GM19025 (cell line): ENCODE data around the gene TMEFF2.
A peak's percentile ranks its signal among the peaks of the same experiment; 100 is the strongest.

Source experiments
- ATAC-seq: cut with Tn5 transposase; IDR thresholded peaks from one replicate; pipeline ENCODE4 v1.9.1; 2021; ENCODE audit warnings: mild to moderate bottlenecking, low read depth, moderate library complexity; ENCODE audit not compliant: unreplicated experiment

The TMEFF2 gene

DNA sequence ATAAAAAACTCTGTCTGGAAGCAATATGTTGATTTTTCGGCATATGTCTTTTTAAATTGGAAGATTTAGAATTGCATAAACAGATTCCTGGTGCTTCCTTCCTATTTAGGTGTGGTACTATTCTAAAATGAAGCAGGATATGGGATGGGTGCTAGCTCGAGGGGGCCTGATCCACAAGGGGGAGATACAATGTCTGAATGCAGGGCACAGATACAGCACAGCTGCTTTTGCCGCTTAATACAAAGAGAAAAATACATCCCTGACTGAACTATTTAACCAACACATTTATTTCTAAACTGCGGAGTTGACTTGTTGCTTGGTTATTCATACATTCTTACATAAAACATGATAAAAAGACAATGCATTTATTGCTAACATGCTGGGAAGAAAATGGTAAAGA, 169.1 kb downstream of the TMEFF2 start:
- ATAC-seq = no peak

DNA sequence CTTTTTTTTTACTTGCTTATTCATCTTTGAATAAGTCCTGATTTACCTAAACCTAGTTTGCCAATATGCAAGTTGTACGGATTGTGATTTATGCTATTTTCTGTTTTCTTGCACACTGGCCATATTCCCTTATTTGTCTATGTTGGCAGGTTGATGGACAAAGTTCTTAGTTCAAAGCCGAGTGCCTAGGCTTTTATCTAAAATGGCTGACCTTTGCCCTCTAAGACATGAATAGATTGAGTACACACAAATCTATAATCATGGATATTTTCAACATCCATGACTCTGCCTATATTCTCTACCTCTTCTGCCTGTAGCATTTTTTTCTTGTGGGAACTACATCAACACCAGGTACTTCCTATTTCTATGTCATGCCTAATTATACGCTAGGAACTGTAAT, 171.7 kb downstream of the TMEFF2 start:
- no peak for ATAC-seq

DNA sequence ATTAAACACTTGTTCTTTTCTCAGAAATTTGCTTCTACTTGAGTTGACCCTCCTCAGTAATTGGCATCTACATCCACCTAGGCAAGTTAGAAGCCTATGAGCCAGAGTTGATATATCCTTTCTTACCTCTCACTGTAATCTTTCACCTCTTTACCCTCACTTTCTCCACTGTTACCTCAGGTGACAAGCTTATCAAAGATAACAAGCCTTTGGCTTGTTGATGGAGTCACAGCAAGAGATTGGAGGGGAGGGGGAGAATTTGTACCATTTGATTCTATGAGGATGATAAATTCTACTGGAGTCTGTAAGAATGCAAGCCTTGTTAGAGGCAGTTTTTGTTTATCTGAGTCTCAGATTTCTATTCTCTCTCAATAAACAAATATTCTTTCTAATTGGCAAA, 176.9 kb downstream of the TMEFF2 start:
- no peak for ATAC-seq

DNA sequence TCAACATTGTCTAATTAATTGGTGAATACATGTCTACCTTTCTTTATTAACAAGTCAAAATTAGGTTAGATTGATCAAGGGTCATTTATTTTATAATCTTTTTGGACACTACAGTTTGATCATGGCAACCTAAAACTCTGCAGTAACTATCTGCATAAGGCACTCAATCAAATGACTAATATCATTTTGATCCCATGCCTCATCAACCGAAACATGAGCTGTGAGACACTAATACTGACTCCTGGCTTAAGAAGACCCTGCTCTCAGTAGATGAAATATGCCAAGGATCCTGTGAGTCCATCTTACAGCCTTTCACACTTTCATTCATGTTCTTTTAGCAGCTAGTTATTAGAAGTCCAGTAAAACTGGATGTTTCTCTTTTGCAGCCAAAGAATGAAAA, 178.5 kb downstream of the TMEFF2 start:
- ATAC-seq = no peak

DNA sequence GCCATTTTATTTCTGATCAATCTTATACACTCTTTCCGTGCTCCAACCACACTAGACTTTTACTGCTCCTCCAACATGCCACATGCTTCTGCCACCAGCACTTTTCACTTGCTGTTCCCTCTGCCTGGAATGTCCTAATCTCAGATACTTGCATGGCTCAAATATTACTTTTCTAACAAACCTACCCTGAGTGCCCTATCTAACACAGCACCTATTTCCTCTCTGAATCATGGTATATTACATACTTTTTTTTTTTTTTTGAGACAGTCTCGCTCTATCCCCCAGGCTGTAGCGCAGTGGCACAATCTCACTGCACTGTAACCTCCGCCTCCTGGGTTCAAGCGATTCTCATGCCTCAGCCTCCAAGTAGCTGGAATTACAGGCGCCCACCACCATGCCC, 181.5 kb downstream of the TMEFF2 start:
- no peak for ATAC-seq

DNA sequence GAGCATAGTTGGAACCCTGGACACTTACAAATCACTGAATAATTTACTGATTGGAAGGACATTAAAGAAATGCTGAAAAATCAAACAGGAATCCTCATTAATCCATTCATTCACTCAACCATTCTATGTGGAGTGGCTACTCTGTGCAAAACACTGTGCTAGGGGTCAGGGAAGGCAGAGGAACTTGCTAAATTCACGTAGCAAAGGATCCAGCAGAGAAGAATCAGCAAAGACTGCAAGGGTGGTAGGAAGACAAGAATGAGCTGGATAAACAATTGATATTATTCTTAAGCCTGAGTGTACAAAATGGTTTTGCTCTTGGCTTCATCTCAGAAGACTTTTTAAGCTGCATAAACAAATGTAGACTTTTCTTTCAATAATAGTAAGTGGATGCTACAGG, 183.5 kb downstream of the TMEFF2 start:
- no peak for ATAC-seq

DNA sequence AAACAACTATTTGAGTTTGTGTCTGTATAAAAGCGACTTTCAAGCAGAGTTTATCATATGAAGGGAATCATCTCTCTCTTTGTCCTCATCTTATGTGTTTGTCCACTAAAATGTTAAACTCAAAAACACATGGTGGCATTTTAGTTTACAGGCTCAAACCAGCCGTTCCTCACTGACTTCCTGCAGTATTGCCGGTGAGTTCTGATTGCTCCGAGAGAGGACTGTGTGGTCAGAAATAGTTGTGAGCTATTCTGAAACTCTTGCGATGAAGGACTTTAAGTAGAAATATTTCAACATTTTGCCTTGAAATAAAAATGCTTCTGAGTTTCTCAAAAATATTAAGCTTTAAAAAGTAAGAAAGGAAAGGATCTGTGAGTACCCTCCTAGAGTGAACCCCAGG, 184.7 kb downstream of the TMEFF2 start:
- no peak for ATAC-seq

DNA sequence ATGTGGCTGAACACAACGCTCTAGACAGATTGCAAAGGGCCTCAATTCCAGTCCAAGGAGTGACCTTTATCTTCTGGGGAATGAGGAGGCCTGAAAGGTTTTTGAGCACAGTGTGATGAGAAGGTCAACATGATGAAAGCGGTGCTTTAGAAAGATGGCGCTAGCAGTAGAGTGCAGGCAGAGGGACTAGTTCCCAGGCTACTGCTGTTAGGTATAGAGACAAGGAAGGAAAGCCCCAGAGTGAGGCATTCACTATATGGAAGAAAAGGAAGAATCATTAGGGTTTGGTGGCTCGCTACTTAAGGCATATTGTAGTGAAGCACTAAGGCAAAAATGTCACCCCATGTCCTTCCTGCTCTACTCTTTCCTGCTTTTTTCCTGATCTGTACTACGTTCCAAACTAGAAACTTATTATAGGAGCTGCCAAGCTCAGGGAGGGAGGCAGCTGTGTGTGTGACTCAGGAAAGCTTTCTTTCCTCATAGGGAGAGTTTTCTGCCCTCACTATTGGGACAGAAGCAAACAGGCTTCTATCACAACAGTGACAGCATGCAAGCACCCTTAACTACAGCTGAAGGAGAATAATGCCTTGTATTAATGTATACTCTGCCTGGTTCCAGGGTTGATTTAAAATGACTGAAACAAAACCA, 187.0 kb downstream of the TMEFF2 start:
- no peak for ATAC-seq

DNA sequence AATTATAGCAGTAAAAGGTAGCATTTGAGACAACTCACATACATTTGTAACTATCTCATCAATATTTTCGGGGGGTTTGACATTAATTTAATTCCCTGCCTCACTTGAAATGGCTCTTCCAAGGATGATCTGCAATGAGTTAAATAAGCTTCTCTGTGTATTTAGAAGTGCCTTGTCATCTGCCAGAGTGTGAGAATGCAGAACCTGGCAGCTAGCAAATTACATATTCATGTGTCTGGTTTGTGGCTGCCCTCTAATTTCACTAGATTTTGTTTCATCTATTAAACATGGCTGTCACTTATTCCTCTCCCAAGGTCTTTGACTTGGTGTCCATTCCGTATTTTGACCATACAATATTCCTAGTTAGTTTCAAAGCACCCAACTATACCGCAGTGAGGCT, 189.5 kb downstream of the TMEFF2 start:
- ATAC-seq = no peak

DNA sequence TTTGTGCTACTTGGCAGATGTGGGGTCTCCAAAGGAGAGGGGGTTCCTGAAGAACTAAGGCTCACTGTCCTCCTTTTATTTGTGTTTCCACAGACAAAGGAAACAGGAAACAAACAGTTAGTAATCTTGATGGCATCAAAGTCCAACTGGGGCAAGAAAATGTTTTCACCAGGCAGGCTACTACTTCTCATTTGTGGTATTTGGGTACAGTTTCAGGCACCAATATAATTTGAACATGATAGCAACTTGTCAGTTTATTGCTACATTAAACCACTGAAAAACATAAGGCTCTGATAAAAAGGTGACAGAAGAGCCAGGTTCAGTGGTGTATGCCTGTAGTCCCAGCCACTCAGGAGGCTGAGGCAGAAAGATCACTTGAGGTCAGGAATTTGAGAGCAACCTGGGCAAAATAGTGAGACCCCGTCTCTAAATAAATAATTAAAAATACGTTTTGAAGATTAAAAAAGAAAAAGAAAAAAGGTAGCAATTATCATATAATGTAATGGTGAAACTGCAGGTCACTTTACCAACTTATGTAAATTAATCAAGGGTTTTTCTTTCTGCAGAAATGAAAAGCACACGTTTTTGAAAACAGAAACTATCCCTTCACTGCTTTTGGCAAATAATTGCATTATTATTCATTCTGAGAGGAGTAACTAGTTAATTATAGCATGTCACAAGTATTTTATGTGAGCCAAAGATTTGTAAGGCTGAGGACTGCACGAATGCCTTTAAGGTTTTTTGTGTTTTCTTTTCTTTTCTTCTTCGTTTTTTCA, 190.4 kb downstream of the TMEFF2 start:
- ATAC-seq = peak; percentile 57

DNA sequence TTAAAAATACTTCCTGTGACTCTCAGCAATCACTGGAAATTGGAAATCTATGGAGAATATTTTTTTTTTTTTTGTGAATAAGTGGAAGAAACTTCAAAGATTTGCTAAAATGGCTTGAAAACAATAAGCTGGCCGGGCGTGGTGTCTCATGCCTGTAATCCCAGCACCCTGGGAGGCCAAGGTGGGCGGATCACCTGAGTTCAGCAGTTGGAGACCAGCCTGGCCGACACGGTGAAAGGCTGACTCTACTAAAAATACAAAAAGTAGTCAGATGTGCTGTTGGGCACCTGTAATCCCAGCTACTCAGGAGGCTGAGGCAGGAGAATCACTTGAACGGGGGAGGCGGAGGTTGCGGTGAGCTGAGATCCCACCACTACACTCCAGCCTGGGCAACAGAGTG, 192.3 kb downstream of the TMEFF2 start:
- no peak for ATAC-seq

DNA sequence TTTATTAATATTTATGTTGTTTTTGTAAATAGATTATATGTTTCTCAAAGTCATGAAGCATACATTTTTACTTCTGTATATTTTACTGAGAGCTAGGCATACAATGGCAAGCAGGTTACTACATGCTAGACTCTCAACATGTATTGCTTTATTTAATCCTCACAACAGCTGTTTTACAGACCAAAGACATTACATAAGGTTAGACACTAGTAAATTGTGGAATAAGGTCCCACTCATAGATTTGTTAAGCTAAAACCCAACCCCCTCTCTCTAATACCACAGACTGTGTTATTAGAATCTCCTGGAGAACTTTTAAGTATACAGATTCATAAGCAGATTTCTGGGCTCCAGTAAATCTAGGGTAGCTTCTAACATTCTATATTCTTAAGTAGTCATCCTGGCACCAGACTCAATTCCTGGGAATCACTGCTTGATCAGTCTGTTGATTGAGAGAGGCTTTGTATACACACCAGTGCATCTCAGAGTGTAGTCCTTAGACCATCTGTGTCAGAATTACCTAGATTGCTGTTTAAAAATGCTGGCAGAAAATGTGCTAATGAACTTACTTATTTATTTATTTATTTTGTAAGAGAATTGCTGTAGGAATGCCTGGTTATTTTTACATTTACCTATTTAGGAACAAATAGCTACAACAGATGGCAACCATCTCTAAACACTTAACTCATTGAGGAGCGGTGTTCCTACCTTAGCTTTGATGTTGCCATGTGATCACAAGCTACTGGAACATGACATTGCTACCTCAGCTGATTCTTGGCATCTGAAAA, 194.3 kb downstream of the TMEFF2 start:
- no peak for ATAC-seq

DNA sequence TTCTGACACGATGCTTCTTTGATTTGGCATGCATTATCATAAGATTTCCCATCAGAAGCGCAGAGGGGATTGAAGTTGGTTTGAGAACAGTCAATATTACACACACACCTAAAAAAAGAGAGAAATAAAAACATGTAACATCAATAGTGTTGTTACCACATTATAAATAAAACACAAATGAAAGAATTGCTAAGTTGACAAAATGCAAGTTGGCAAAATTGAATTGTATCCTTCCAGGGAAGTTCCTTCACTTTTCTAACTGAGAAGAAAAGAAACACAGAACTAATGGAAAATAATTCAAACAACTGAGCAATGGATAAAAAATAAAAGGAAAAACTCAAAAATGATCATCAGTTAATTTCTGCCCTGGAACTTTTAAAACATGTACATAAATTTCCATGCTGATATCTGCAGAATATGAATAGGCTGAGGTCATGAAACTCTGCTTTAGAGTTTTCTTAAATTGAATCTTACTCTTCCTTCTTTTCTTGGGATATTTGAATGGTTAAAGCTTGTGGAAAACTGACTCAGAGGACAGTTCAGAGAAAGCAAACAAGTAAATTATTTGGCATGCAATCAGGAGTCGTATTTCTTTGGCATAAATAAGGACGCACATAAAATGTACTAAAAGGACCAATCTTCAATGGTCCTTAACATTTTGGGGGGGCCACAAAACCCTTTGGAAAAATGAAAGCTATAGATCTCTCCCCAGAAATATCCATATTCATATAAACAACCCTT, 195.5 kb downstream of the TMEFF2 start:
- no peak for ATAC-seq

DNA sequence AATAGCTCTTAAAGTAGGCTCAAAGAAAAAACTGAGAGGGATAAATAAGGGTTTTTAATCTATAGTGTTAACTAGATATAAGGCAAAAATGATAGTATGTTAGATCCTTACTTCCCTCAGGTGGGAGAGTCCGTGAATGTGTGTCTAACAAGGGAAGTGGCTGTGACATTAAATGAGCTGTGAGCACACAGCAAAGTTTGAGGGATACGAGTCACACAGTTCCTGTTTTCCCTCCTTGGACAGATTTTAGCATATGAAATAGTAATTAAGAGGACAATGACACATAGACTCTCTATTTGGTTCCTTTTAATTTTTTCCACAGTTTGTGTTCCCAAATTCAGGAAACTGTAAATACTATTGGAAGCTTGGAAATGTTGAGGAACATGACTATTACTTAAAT, 199.4 kb downstream of the TMEFF2 start:
- ATAC-seq = no peak

DNA sequence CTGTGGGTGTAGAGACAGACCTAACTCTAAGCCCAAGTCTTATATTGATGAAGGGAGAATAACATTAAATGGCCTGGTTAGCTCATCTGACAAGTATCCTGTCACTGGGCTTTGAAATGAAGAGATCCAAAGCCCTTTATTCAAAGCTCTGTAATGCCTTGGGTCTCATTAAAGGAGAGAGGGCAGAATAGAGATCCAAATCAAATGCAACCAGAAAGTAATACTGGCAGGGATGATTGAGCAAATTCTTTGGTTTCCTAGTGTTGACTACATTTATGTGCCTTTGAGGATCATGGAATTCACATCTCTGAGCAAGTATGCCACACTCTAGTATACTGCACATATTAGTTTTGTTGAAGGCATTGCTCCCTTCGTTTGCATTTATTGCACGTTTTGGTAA, 200.0 kb downstream of the TMEFF2 start:
- no peak for ATAC-seq

DNA sequence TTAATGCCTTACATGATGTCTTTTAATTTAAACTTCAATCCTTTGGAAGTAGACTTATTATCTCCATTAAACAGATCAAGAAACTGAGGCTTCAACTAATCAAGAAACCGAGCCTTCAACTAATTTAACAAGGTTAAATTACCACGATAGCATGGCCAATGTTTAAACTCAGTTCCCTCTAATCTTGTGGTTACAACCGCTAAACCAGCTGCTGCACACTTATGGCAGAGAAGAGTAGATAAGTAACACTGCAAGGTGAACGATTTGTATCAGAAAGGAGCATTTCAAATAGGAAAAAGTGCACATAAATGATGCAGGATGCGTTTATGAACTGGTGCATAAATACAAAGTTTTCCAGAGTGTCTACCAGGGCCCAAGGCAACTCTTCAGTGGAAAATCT, 203.3 kb downstream of the TMEFF2 start:
- ATAC-seq = no peak

DNA sequence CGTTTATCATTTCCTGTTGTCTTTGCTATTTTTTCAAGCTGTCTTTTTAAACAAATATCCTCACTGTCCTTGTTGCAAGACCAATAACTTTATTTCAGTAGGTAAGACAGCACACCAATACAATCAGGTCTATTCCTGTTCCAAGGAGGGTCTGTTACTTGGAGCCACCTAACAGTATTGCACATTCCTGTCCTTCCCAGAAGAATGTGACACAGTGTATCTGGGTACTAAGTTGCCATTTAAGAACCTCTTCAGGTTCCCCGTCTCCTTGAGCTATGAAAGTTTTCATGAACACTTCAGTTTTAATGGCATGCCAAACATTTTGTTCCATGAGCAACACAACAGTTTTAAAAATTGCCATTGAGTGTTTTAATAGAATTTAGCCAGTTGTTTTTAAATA, 209.0 kb downstream of the TMEFF2 start:
- ATAC-seq = no peak

DNA sequence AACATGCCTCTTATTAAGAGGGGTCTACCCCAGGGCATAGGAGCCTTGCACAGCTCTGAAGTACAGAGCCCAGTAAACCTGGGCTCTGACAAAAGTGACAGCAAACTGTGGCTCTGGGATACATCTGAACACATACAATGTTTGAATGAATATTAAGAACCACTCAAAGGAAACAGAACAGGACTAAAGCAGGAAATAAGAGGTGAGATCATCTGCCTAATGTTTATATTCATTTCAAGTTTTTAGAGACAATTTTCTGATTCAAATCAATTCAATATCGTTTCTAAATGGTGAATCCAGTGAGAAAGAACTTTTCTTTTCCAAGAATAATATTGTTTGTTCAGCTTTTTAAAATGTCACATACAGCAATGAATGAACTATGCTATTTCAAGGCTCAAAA, 211.1 kb downstream of the TMEFF2 start:
- ATAC-seq = no peak

DNA sequence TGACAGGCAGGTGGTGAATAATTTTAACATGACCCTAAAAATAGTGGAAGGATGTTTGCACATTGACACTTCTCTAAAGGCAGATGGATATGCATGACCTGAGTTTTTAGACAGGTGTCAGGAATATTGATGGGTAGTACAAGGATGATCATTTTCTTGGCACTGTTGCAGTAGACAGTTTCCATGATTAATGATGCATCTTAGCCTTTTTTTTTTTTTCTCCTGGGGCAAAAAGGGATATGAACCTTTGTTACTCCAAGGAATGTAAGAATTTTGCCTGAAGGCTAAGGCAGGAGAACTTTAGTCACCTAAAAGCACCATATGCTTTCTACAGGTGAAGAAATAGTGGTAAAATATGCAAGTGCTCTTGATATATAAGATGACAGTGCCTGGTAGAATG, 211.5 kb downstream of the TMEFF2 start:
- no peak for ATAC-seq

DNA sequence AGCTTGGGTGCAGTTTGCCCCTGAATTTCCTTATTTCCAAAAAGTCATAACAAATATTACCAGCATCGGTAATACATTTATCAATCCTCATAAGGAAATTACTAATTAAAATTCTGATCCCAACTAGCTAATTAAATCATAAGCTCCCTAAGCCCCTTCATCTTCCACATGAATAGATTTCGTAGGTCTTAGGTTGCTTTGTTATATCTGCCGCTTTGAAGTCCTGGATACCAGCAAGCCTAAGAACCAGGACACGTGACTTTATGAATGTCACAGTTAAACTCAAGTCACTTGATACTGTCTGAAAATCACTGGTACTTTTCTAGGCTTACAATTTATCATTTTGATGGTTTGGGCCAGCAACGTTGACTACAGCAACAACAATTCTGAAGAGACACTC, 213.0 kb downstream of the TMEFF2 start:
- ATAC-seq = no peak

DNA sequence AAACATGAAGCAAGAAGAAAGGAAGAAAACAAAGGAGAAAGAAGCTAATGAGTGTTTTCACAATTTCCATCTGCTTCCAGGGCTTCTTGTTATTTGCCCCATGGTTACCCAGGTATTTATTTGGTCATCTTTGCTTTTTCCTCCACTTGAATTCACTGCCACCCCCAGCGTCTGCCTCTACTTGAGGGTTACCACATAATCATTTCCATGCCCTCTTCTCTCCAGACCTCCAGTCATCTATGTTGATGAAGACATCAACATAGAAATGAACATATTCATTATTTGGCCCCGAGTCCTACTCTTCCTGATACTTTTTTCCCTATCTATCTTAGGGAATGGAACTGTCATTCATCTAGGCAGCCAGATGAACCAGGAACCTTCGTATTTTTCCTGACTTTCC, 214.2 kb downstream of the TMEFF2 start:
- ATAC-seq = no peak
